Stimulated activated naive CD8-positive, alpha-beta T cell treated with anti-CD3 and anti-CD28 coated beads, Interleukin-15, amount 100 ng/mL, for 72 hours (primary cell): ENCODE measurements around the gene CFAP251.
"Not testable (repeated sequence)": the region's sequence is repeated elsewhere in the genome, so short reads cannot be mapped to it uniquely, and the experiment has no call there.

Experiments used
- ATAC-seq: fragments of 150-1000 bp; cut with Tn5 transposase; 2 replicates; pipeline ENCODE4 v1.10.0; 2021; ENCODE audit warnings: mild to moderate bottlenecking, moderate library complexity
- DNase-seq, 2 donors: peaks; one replicate each; pipeline ENCODE4 v3.0.0; 2021 to 2022
- H3K27ac Mint-ChIP-seq, 2 donors: one replicate each; pipeline ENCODE4 v1.8.0; 2022; ENCODE audit warnings: mild to moderate bottlenecking in 2 of 2, mixed read lengths in 2 of 2, moderate library complexity in 2 of 2
- H3K27me3 Mint-ChIP-seq: one replicate; pipeline ENCODE4 v1.8.0; 2022; ENCODE audit warnings: mixed read lengths
- H3K4me1 Mint-ChIP-seq: one replicate; pipeline ENCODE4 v1.8.0; 2022; ENCODE audit warnings: mild to moderate bottlenecking, mixed read lengths
- H3K4me3 Mint-ChIP-seq, 2 donors: one replicate each; pipeline ENCODE4 v1.8.0; 2022; ENCODE audit warnings: mild to moderate bottlenecking in 2 of 2, mixed read lengths in 2 of 2, moderate library complexity in 1 of 2
- H3K9me3 Mint-ChIP-seq, 2 donors: one replicate each; pipeline ENCODE4 v1.8.0; 2022; ENCODE audit warnings: mixed read lengths in 2 of 2

Gene CFAP251

GRCh38 chr12:122029620-122030423 is 111.4 kb downstream of the CFAP251 start:
- no peak for DNase-seq
- no peaks in the 10 kb centered on the region for H3K27me3 Mint-ChIP-seq
- H3K4me3 Mint-ChIP-seq = no peak overlapping the region
- no peak overlapping the region for H3K27ac Mint-ChIP-seq
- no peaks in the 10 kb centered on the region for H3K9me3 Mint-ChIP-seq
- peaks cover 29% of the 10 kb centered on the region for H3K4me1 Mint-ChIP-seq
- peak; percentile 4 for ATAC-seq

GRCh38 chr12:122030424-122031035 is 112.1 kb downstream of the CFAP251 start:
- no peaks in the 10 kb centered on the region for H3K9me3 Mint-ChIP-seq
- H3K27ac Mint-ChIP-seq = no peak overlapping the region
- DNase-seq (no peak), ATAC-seq (no peak)
- peaks cover 29% of the 10 kb centered on the region for H3K4me1 Mint-ChIP-seq
- no peak overlapping the region for H3K4me3 Mint-ChIP-seq
- no peaks in the 10 kb centered on the region for H3K27me3 Mint-ChIP-seq

DNA sequence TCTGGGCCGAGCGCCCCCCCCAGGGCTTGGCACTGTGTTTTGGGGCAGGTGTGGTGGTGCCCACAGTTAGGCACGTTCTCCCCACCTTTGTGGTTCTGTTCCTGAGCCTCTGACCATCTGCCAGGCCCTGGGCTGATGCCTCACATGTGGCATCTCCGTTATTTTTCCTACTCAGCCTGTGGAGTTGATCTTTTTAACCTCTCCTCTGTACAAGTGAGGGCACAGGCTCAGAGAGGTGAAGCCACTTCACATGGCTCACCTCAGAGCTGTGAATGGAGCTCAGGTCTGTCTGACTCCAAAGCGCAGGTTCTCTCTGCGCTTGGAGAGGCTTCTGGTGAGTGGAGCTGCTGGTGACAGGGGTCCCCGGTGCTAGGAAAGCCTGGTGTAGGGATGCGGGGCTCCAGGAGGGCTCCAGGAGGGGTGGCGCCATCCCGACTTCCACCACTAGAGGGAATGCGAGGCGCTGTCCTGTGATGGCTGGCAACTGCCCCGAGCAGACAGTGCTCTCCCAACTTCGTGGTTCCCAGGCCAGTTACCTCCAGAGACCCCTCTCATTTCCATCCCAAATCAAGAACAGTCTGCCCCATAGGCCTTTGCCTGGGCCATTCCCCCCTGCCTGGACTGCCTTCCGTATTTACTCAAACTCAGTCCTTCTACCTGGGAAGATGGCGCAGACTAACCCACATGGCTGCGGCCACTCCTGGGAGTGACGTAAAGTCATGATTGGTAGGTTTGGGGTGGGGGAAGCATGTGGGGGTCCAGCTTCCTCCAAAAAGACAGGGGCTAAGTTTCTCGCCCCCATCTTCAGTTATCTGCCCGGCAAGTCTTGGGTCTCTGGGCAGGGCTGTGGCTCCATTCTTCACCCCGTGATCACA is 113.2 kb downstream of the CFAP251 start:
- Mint-ChIP-seq H3K4me1 (peaks cover 25% of the 10 kb centered on the region), H3K4me3 (no peak overlapping the region), H3K27ac (no peak overlapping the region), H3K27me3 (no peaks in the 10 kb centered on the region), H3K9me3 (no peaks in the 10 kb centered on the region)
- DNase-seq = peak; percentile 46 to 52
- ATAC-seq = peak; percentile 65

DNA sequence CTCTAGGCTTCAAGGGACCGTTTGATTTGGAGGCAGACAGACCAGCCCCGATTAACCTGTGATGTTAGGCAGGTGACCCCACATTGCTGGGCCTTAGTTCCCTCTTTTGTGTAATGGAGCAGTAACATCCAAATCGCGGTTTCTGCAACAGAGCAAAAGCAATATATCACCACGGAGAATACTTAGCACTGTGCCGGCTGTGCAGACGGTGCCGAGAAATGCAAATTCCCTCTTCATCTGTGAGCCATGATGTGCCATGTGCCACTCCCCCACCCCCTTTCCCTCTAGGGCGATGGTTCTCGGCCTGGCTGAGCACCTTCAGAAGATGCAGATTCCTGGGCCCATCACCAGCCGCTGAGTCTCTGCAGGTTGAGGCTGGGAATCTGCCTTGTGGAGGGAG is 114.2 kb downstream of the CFAP251 start:
- no peak overlapping the region for H3K4me3 Mint-ChIP-seq
- peaks cover 23% of the 10 kb centered on the region for H3K4me1 Mint-ChIP-seq
- DNase-seq (no peak), ATAC-seq (no peak)
- H3K27ac Mint-ChIP-seq = no peak overlapping the region
- no peaks in the 10 kb centered on the region for H3K9me3 Mint-ChIP-seq
- no peaks in the 10 kb centered on the region for H3K27me3 Mint-ChIP-seq

- DNase-seq (no peak), ATAC-seq (no peak)
- H3K27ac Mint-ChIP-seq = no peak overlapping the region
- peaks cover 4% of the 10 kb centered on the region for H3K4me1 Mint-ChIP-seq
- no peaks in the 10 kb centered on the region for H3K27me3 Mint-ChIP-seq
- H3K9me3 Mint-ChIP-seq = no peaks in the 10 kb centered on the region
- H3K4me3 Mint-ChIP-seq = no peak overlapping the region
Observed at GRCh38 chr12:122035292-122035691, 116.9 kb downstream of the CFAP251 start.

GRCh38 chr12:122036153-122036552 is 117.8 kb downstream of the CFAP251 start:
- Mint-ChIP-seq H3K27me3 (no peaks in the 10 kb centered on the region), H3K9me3 (no peaks in the 10 kb centered on the region), H3K4me3 (no peak overlapping the region), H3K4me1 (peaks cover under 1% of the 10 kb centered on the region), H3K27ac (no peak overlapping the region)
- ATAC-seq (no peak), DNase-seq (no peak)

- no peaks in the 10 kb centered on the region for H3K9me3 Mint-ChIP-seq
- H3K4me3 Mint-ChIP-seq = no peak overlapping the region
- no peaks in the 10 kb centered on the region for H3K27me3 Mint-ChIP-seq
- ATAC-seq (no peak), DNase-seq (no peak)
- H3K4me1 Mint-ChIP-seq = no peaks in the 10 kb centered on the region
- peak overlapping the region in 1 of 2 donors; percentile 89 for H3K27ac Mint-ChIP-seq
Observed at GRCh38 chr12:122040579-122041386, 122.4 kb downstream of the CFAP251 start.

- H3K27ac Mint-ChIP-seq, H3K9me3 Mint-ChIP-seq, H3K4me1 Mint-ChIP-seq, ATAC-seq, DNase-seq, H3K27me3 Mint-ChIP-seq, H3K4me3 Mint-ChIP-seq: not testable (repeated sequence)
Observed at GRCh38 chr12:122041458-122041857, 123.1 kb downstream of the CFAP251 start.

GRCh38 chr12:122042910-122043309 is 124.5 kb downstream of the CFAP251 start:
- H3K27me3 Mint-ChIP-seq = no peaks in the 10 kb centered on the region
- H3K9me3 Mint-ChIP-seq = no peaks in the 10 kb centered on the region
- ATAC-seq = no peak
- no peaks in the 10 kb centered on the region for H3K4me1 Mint-ChIP-seq
- DNase-seq = no peak
- no peak overlapping the region for H3K27ac Mint-ChIP-seq
- H3K4me3 Mint-ChIP-seq = no peak overlapping the region

DNA sequence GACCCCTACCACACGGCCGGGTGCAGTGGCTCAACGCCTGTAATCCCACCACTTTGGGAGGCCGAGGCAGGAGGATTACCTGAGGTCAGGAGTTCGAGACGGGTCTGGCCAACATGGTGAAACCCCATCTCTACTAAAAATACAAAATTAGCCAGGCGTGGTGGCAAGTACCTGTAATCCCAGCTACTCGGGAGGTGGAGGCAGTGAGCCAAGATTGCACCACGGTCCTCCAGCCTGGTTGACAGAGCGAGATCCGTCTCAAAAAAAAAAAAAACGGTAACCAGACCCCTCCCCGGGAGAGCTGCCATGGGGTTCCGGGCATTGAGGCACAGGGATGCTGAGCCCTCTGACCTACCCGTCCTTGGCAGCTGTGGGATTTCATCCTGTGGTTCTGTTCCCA is 125.1 kb downstream of the CFAP251 start:
- ATAC-seq = no peak
- Mint-ChIP-seq H3K4me1 (no peaks in the 10 kb centered on the region), H3K9me3 (no peaks in the 10 kb centered on the region), H3K4me3 (no peak overlapping the region), H3K27ac (no peak overlapping the region), H3K27me3 (no peaks in the 10 kb centered on the region)
- DNase-seq = no peak

DNA sequence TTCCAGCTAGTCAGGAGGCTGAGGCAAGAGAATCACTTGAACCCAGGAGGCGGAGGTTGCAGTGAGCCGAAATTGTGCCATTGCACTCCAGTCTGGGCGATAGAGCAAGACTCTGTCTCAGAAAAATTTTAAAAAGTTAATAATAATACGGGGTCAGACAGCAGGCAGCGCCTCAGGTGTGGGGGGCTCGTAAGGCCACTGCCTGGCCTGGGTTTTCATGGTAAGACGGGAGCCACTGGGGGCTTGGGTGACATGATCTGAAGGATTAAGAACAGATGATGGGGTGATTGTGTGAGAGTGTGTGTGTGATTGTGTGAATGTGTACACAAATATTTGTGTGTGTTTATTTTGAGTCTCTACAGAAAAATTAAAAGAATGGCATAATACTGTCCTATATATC is 126.9 kb downstream of the CFAP251 start:
- H3K27ac Mint-ChIP-seq = no peak overlapping the region
- no peak for ATAC-seq

DNA sequence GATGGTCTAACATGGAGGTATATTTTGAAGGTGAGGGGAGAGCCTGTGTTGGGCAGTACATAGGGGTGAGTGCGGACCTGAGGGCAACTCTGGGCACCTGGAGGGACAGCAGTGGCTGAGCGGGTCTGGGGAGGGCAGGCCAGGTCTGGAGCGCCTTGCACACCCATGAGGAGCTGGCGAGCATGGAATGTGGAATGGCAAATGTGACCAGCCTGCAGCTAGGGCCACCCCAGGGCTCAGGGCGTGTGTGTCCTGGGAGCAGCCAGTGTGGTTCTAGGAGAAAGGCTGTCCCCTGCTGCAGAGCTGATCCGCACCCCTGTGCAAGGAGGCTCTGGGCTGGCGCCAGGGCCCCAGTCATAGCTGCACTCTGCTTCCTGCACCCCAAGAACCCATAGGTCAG is 127.8 kb downstream of the CFAP251 start:
- H3K4me3 Mint-ChIP-seq = no peak overlapping the region
- H3K27me3 Mint-ChIP-seq = no peaks in the 10 kb centered on the region
- H3K27ac Mint-ChIP-seq = no peak overlapping the region
- H3K4me1 Mint-ChIP-seq = no peaks in the 10 kb centered on the region
- ATAC-seq (no peak), DNase-seq (no peak)
- no peaks in the 10 kb centered on the region for H3K9me3 Mint-ChIP-seq

More for the DNA sequence above, 126.9 kb downstream of the CFAP251 start:
- Mint-ChIP-seq H3K4me3 (no peak overlapping the region), H3K9me3 (no peaks in the 10 kb centered on the region), H3K27me3 (no peaks in the 10 kb centered on the region), H3K4me1 (no peaks in the 10 kb centered on the region)
- DNase-seq = no peak

- Mint-ChIP-seq H3K4me3 (no peak overlapping the region), H3K27me3 (no peaks in the 10 kb centered on the region), H3K9me3 (no peaks in the 10 kb centered on the region), H3K4me1 (no peaks in the 10 kb centered on the region), H3K27ac (no peak overlapping the region)
- no peak for DNase-seq
- ATAC-seq = no peak
Observed at GRCh38 chr12:122048151-122048550, 129.8 kb downstream of the CFAP251 start.

- ATAC-seq (no peak), DNase-seq (no peak)
- no peak overlapping the region for H3K27ac Mint-ChIP-seq
- no peaks in the 10 kb centered on the region for H3K9me3 Mint-ChIP-seq
- H3K4me1 Mint-ChIP-seq = peaks cover 9% of the 10 kb centered on the region
- H3K27me3 Mint-ChIP-seq = no peaks in the 10 kb centered on the region
- H3K4me3 Mint-ChIP-seq = no peak overlapping the region
Observed at GRCh38 chr12:122049827-122050226, 131.4 kb downstream of the CFAP251 start.

DNA sequence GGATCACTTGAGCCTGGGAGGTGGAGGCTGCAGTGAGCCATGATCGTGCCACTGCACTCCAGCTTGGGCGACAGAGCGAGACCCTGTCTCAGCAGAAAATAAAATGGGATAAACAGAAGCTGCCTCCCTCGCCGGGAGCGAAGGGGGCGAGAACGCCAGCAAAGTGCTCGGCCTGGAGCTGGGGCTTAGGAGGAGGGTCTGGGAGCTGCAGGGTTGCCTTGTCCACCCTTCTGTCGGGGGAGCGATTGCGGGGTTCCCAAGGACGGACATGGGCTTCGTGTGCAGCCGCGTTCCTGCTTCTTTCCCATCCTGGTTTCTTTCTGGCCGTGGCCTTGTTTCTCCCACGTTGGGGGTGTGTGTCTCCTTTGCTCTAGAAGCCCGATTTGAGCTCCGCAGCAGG is 132.3 kb downstream of the CFAP251 start:
- no peak overlapping the region for H3K27ac Mint-ChIP-seq
- H3K4me1 Mint-ChIP-seq = peaks cover 10% of the 10 kb centered on the region
- H3K4me3 Mint-ChIP-seq = no peak overlapping the region
- ATAC-seq = no peak
- H3K9me3 Mint-ChIP-seq = no peaks in the 10 kb centered on the region
- DNase-seq = no peak
- H3K27me3 Mint-ChIP-seq = no peaks in the 10 kb centered on the region
